Measurements from ENCODE around the gene COL4A6.

GRCh38 chrX:108426262-108426661 lies 12.0 kb downstream of the COL4A6 start:
- TF ChIP-seq CTCF (IDR thresholded peaks at IDR 0.05) (no peak), POLR2A (IDR thresholded peaks at IDR 0.05) (no peak)

All from thyroid gland (tissue), 4 donors.